GM21360 (cell line): ENCODE measurements around the gene ARHGAP22.

Experiments used
- ATAC-seq: cut with Tn5 transposase; IDR thresholded peaks from one replicate; pipeline ENCODE4 v1.9.1; 2021; ENCODE audit warnings: mild to moderate bottlenecking, moderate library complexity; ENCODE audit not compliant: unreplicated experiment

The ARHGAP22 gene

GRCh38 chr10:48454302-48455054 lies 150.4 kb downstream of the ARHGAP22 start:
- no peak for ATAC-seq

GRCh38 chr10:48453451-48454301 lies 151.2 kb downstream of the ARHGAP22 start:
- ATAC-seq, result no peak

- no peak for ATAC-seq
Measured at GRCh38 chr10:48452879-48453412, 151.9 kb downstream of the ARHGAP22 start.

- ATAC-seq, result no peak
Measured at GRCh38 chr10:48451969-48452878, 152.6 kb downstream of the ARHGAP22 start.

- ATAC-seq, result no peak
Measured at GRCh38 chr10:48450741-48451466, 154.0 kb downstream of the ARHGAP22 start.

- ATAC-seq, result no peak
Measured at GRCh38 chr10:48450233-48450740, 154.6 kb downstream of the ARHGAP22 start.

- no peak for ATAC-seq
Measured at GRCh38 chr10:48449501-48450232, 155.2 kb downstream of the ARHGAP22 start.

GRCh38 chr10:48448796-48449195 lies 156.1 kb downstream of the ARHGAP22 start:
- no peak for ATAC-seq

GRCh38 chr10:48447356-48448215 lies 157.3 kb downstream of the ARHGAP22 start:
- ATAC-seq, result no peak

GRCh38 chr10:48446785-48447184 lies 158.1 kb downstream of the ARHGAP22 start:
- no peak for ATAC-seq

GRCh38 chr10:48445932-48446331 lies 158.9 kb downstream of the ARHGAP22 start:
- no peak for ATAC-seq

- ATAC-seq, result no peak
Measured at GRCh38 chr10:48444861-48445841, 159.7 kb downstream of the ARHGAP22 start.

GRCh38 chr10:48444266-48444665 lies 160.6 kb downstream of the ARHGAP22 start:
- no peak for ATAC-seq

- no peak for ATAC-seq
Measured at GRCh38 chr10:48442809-48443177, 162.1 kb downstream of the ARHGAP22 start.

GRCh38 chr10:48442090-48442808 lies 162.6 kb downstream of the ARHGAP22 start:
- ATAC-seq, result no peak

- no peak for ATAC-seq
Measured at GRCh38 chr10:48440771-48441170, 164.1 kb downstream of the ARHGAP22 start.
